HepG2 (cell line): Measurements from ENCODE around the gene SQSTM1. TPM values are rescaled to one million over a fixed set of nuclear protein-coding genes. Genes with fewer than 3 reads are reported as not detected.

Experiments used
- ATAC-seq: fragments of 200-7000 bp; cut with Tn5 transposase; 3 replicates; pipeline ENCODE4 v1.9.1; 2020; ENCODE audit warnings: mild to moderate bottlenecking, moderate library complexity
- BruUV-seq: library from RNA; stranded (reverse); fragments of 400-500 nt; replicated peaks from 2 replicates; lab custom pipeline; 2021; lab: Mats Ljungman, UMichigan
- CTCF ChIA-PET: fragments of 300-600 bp; formaldehyde crosslinking; extraction: SDS; loops from one replicate; lab custom pipeline; 2021; ENCODE audit warnings: low total read pairs, inconsistent platforms, low intra/inter-chr PET ratio; lab: Yijun Ruan, JAX
- POLR2A ChIA-PET: fragments of 350-600 bp; sonication (Branson Sonifier 250); formaldehyde crosslinking; loops from one replicate; lab custom pipeline; 2020; ENCODE audit warnings: antibody characterized with exemption, inconsistent platforms; lab: Yijun Ruan, JAX
- DNase-seq: peaks from one replicate; pipeline ENCODE4 v3.0.0-alpha.2; 2015; ENCODE audit warnings: low spot score
- FAIRE-seq: peaks from 3 replicates; lab custom pipeline; 2011; peaks lifted over from hg19 to GRCh38; lab: Jason Lieb, UNC
- H2AFZ ChIP-seq: one replicate; pipeline ENCODE4 v1.6.1; 2011; ENCODE audit warnings: low read length, inconsistent platforms
- H3K27ac ChIP-seq: fragments of 300-600 bp; 3 replicates; pipeline ENCODE4 v1.8.0; 2011; ENCODE audit warnings: mixed run types, mild to moderate bottlenecking, mixed read lengths, low read length, inconsistent platforms; ENCODE audit not compliant: insufficient read depth; ENCODE audit errors: extremely low read length
- H3K27me3 ChIP-seq, 2 experiments: fragments of 200-600 bp in 1 of 2; 2 replicates in 1 of 2; 3 replicates in 1 of 2; pipeline versions ENCODE4 v1.6.0 to v1.8.0; 2011; ENCODE audit warnings: low read length in 2 of 2, mild to moderate bottlenecking in 2 of 2, moderate library complexity in 2 of 2, inconsistent platforms in 1 of 2; ENCODE audit not compliant: insufficient read depth in 2 of 2, control insufficient read depth in 1 of 2
- H3K36me3 ChIP-seq, 2 experiments: fragments of 200-600 bp in 1 of 2; replicated peaks in 1 of 2; 2 replicates in 1 of 2; 3 replicates in 1 of 2; pipeline versions ENCODE4 v1.5.1 to v1.8.0; 2011; ENCODE audit warnings: low read length in 2 of 2, inconsistent platforms in 1 of 2; ENCODE audit not compliant: insufficient read depth in 2 of 2, control insufficient read depth in 1 of 2
- H3K4me1 ChIP-seq: 2 replicates; pipeline ENCODE4 v1.5.1; 2012; ENCODE audit warnings: low read length, inconsistent platforms; ENCODE audit not compliant: insufficient read depth
- H3K4me2 ChIP-seq: 2 replicates; pipeline ENCODE4 v1.6.0; 2011; ENCODE audit warnings: low read depth, low read length, inconsistent platforms
- H3K4me3 ChIP-seq, 3 experiments: fragments of 200-600 bp in 1 of 3; sonication (generic), shearing (Covaris generic) in 1 of 3; replicated peaks in 1 of 3; 2 replicates each; pipeline ENCODE4 v1.5.1; 2011 to 2016; ENCODE audit warnings: low read length in 3 of 3, inconsistent platforms in 2 of 3, low read depth in 2 of 3, mild to moderate bottlenecking in 2 of 3, control low read depth in 1 of 3, mixed read lengths in 1 of 3; ENCODE audit not compliant: insufficient read depth in 1 of 3
- H3K79me2 ChIP-seq: one replicate; pipeline ENCODE4 v1.6.1; 2011; ENCODE audit warnings: low read length, inconsistent platforms; ENCODE audit not compliant: insufficient read depth
- H3K9ac ChIP-seq: 2 replicates; pipeline ENCODE4 v1.6.0; 2011; ENCODE audit warnings: mild to moderate bottlenecking, low read depth, low read length, inconsistent platforms; ENCODE audit not compliant: insufficient read depth
- H3K9me3 ChIP-seq: 2 replicates; pipeline ENCODE4 v1.5.1; 2012; ENCODE audit warnings: mild to moderate bottlenecking, low read length
- H4K20me1 ChIP-seq: 2 replicates; pipeline ENCODE4 v1.6.0; 2011; ENCODE audit warnings: inconsistent platforms, mild to moderate bottlenecking, low read length, moderate library complexity; ENCODE audit not compliant: insufficient read depth
- FOSL2 ChIP-seq: sonication (generic); formaldehyde crosslinking; IDR thresholded peaks from 2 replicates; pipeline ENCODE4 v1.4.0; 2020; ENCODE audit warnings: missing genetic modification reagents
- SIN3B ChIP-seq: fragments of 150-350 bp; IDR thresholded peaks from 2 replicates; pipeline ENCODE4 v1.6.1; 2014; ENCODE audit warnings: low read length
- SRF ChIP-seq: IDR thresholded peaks from 2 replicates; pipeline ENCODE4 v1.6.1; 2011; ENCODE audit warnings: mild to moderate bottlenecking, low read depth, low read length, moderate library complexity
- ZFP90 ChIP-seq: sonication (generic); formaldehyde crosslinking; IDR thresholded peaks from 2 replicates; pipeline ENCODE4 v1.8.0; 2022; ENCODE audit warnings: missing genetic modification reagents, mild to moderate bottlenecking, inconsistent platforms, borderline replicate concordance
- ZNF263 ChIP-seq: sonication (generic); formaldehyde crosslinking; IDR thresholded peaks from 2 replicates; pipeline ENCODE4 v1.4.0; 2020; ENCODE audit warnings: missing genetic modification reagents
- ZNF329 ChIP-seq: sonication (generic); formaldehyde crosslinking; IDR thresholded peaks from 2 replicates; pipeline ENCODE4 v1.9.0; 2021; ENCODE audit warnings: low read depth, mild to moderate bottlenecking, missing genetic modification reagents
- ZNF567 ChIP-seq: sonication (generic); formaldehyde crosslinking; IDR thresholded peaks from 2 replicates; pipeline ENCODE4 v1.8.1; 2023; ENCODE audit warnings: mild to moderate bottlenecking, missing genetic modification reagents, borderline replicate concordance
- WGBS: methylation state at CpG from one replicate; pipeline ENCODE4 v1.1.6; 2017; ENCODE audit warnings: low lambda C conversion rate; 5-methylcytosine and 5-hydroxymethylcytosine counted together
- in situ Hi-C: cut with HindIII; loops from 2 replicates; pipeline ENCODE4 v1.10.0; 2017; ENCODE audit warnings: low pct_unique_long_range_greater_than_20kb; ENCODE audit not compliant: extremely low pct_ligation_motif_present
- intact Hi-C: fragments of 100-400 bp; cut with micrococcal nuclease; formaldehyde crosslinking; loops from one replicate; pipeline ENCODE4 v1.10.0; 2022; ENCODE audit not compliant: unreplicated experiment
- polyA plus RNA-seq, 8 experiments: library from polyadenylated mRNA; depleted of rRNA in 3 of 8; stranded (reverse) in 7 of 8; unstranded in 1 of 8; fragments of >200 nt; fragmentation: Illumina TruSeq in 4 of 8; extraction: Trizol in 4 of 8; gene quantifications; 2 replicates each; pipeline versions ENCODE4 v1.2.1 to v1.2.3, GENCODE V29; 2011 to 2016; ENCODE audit warnings: low read depth in 4 of 8, missing spikeins in 1 of 8, mixed read lengths in 1 of 8; ENCODE audit not compliant: insufficient read depth in 1 of 8
- total RNA-seq, 5 experiments: library from RNA; depleted of rRNA; stranded (reverse); fragments of >200 nt; fragmentation: Illumina TruSeq; extraction: Trizol; gene quantifications; 2 replicates each; pipeline ENCODE4 v1.2.3, GENCODE V29; 2016; ENCODE audit warnings: low read depth in 1 of 5
- TF ChIP-seq, protein P1 (sequence below): IDR thresholded peaks from 2 replicates; pipeline ENCODE4 v1.6.1; 2012; ENCODE audit warnings: inconsistent platforms
- TF ChIP-seq, protein P2 (sequence below): sonication (generic); formaldehyde crosslinking; IDR thresholded peaks from 2 replicates; pipeline ENCODE4 v1.4.0; 2020; ENCODE audit warnings: mild to moderate bottlenecking, low read depth, missing genetic modification reagents
- TF ChIP-seq, protein P3 (sequence below): sonication (generic); formaldehyde crosslinking; IDR thresholded peaks from 2 replicates; pipeline ENCODE4 v1.4.0; 2020; ENCODE audit warnings: missing genetic modification reagents

SQSTM1 gene
- total and polyA plus RNA-seq, 2 of the 13 experiments (the other 11 are each of a cell fraction or from before 2014, with no cell fraction given), result 90.9 to 160 TPM

DNA sequence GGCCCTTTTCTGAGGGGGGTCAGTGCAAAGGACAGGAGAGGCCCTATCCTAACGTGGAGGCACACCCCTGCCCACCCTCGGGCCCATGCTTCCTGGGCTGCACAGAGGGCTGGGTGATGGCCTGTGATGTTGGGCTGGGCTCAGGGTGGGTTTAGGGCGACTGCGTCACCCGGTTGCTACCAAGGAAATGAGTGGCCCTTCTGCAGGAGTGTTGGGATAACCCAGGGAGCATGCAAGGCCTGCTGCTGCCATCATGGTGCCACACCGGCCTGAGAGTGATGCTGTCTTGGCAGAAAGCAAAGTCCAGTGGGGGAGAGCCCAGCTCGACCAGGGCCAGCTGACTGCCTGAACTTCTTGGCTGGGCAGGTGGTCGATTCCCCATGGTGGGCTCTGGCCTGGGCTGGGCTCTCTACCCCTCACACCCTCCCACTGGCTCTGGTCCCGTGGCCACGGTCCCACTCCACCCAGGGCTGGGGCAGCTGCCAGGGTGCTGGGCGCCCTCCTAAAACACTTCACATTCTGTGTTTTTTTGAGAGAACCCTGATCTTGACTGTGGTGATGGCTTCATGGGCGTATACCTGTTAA, 59.5 kb downstream of the SQSTM1 start:
- no TSS peak for BruUV-seq
- peak; percentile 15; the same call in 2 of the 3 replicates for ATAC-seq
- Histone ChIP-seq H2AFZ (no peak overlapping the region), H4K20me1 (no peaks in the 10 kb centered on the region), H3K4me3 (no peak overlapping the region), H3K4me1 (no peaks in the 10 kb centered on the region), H3K9ac (no peak overlapping the region), H3K27me3 (no peaks in the 10 kb centered on the region), H3K4me2 (no peak overlapping the region), H3K79me2 (no peaks in the 10 kb centered on the region), H3K36me3 (peaks cover 15 to 54% of the 10 kb centered on the region in 2 experiments), H3K9me3 (peaks cover 28% of the 10 kb centered on the region), H3K27ac (no peak overlapping the region)
- WGBS, result 100% methylated on average over 2 of the region's 12 CpGs
- FAIRE-seq, result no peak
- DNase-seq, result no peak
- ChIA-PET POLR2A (no interaction called here), CTCF (no interaction called here)
- in situ Hi-C loops, result no loop called here
- TF ChIP-seq ZNF329 (no peak), ZNF263 (CRISPR knock-in tag) (no peak), FOSL2 (CRISPR knock-in tag) (no peak), ZFP90 (CRISPR knock-in tag) (no peak), ZNF567 (CRISPR knock-in tag) (no peak), SIN3B (no peak), SRF (no peak)
- TF ChIP-seq, protein P1, sequence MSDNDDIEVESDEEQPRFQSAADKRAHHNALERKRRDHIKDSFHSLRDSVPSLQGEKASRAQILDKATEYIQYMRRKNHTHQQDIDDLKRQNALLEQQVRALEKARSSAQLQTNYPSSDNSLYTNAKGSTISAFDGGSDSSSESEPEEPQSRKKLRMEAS, result no peak
- TF ChIP-seq, protein P2, sequence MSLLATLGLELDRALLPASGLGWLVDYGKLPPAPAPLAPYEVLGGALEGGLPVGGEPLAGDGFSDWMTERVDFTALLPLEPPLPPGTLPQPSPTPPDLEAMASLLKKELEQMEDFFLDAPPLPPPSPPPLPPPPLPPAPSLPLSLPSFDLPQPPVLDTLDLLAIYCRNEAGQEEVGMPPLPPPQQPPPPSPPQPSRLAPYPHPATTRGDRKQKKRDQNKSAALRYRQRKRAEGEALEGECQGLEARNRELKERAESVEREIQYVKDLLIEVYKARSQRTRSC (CRISPR knock-in tag), result no peak
- TF ChIP-seq, protein P3, sequence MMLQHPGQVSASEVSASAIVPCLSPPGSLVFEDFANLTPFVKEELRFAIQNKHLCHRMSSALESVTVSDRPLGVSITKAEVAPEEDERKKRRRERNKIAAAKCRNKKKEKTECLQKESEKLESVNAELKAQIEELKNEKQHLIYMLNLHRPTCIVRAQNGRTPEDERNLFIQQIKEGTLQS (CRISPR knock-in tag), result no peak
- intact Hi-C loops, result no loop called here
